ENCODE measurements around the gene SSTR5. TPM values are rescaled to one million over a fixed set of nuclear protein-coding genes. Genes with fewer than 3 reads are reported as not detected.

The SSTR5 gene
- total RNA-seq, 1 experiment from 2014 or later, result not detected

- Histone ChIP-seq H3K79me2 (ENCODE audit: low read depth) (no peaks in the 10 kb centered on the region), H3F3A (ENCODE audit: insufficient read depth, low read depth) (no peaks in the 10 kb centered on the region), H3K27me3 (ENCODE audit: insufficient read depth, low read depth) (peaks cover 86% of the 10 kb centered on the region), H3K36me3 (ENCODE audit: low read depth) (no peaks in the 10 kb centered on the region), H3K9me2 (ENCODE audit: insufficient read depth) (no peaks in the 10 kb centered on the region), H3K4me2 (no peak overlapping the region), H3K9me3 (ENCODE audit: insufficient read depth, low read depth) (no peaks in the 10 kb centered on the region), H4K20me1 (ENCODE audit: insufficient read depth) (no peaks in the 10 kb centered on the region; the same call in 1 of the 2 replicates), H3K4me3 (no peak overlapping the region), H2AFZ (no peak overlapping the region), H3K27ac (no peak overlapping the region), H3K4me1 (replicated peaks; ENCODE audit: insufficient read depth) (no peaks in the 10 kb centered on the region)
- CTCF ChIA-PET, result no interaction called here
- BruUV-seq (replicated peaks), result no TSS peak
- no peak for DNase-seq
- intact Hi-C loops (cut with micrococcal nuclease; ENCODE audit: unreplicated experiment), result no loop called here
- TF ChIP-seq EZH2 (IDR thresholded peaks at IDR 0.05; ENCODE audit: low read depth), result no peak
- TF ChIP-seq, protein P1, sequence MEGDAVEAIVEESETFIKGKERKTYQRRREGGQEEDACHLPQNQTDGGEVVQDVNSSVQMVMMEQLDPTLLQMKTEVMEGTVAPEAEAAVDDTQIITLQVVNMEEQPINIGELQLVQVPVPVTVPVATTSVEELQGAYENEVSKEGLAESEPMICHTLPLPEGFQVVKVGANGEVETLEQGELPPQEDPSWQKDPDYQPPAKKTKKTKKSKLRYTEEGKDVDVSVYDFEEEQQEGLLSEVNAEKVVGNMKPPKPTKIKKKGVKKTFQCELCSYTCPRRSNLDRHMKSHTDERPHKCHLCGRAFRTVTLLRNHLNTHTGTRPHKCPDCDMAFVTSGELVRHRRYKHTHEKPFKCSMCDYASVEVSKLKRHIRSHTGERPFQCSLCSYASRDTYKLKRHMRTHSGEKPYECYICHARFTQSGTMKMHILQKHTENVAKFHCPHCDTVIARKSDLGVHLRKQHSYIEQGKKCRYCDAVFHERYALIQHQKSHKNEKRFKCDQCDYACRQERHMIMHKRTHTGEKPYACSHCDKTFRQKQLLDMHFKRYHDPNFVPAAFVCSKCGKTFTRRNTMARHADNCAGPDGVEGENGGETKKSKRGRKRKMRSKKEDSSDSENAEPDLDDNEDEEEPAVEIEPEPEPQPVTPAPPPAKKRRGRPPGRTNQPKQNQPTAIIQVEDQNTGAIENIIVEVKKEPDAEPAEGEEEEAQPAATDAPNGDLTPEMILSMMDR (conservative IDR thresholded peaks at IDR 0.05), result no peak
- POLR2A ChIA-PET (ENCODE audit: unreplicated experiment), result no interaction called here
These were observed 40.1 kb downstream of the SSTR5 start for GRCh38 chr16:1112506-1113184.

GRCh38 chr16:1113489-1113888 is 40.9 kb downstream of the SSTR5 start:
- POLR2A ChIA-PET (ENCODE audit: unreplicated experiment), result no interaction called here
- H3K4me2 ChIP-seq, result no peak overlapping the region
- H4K20me1 ChIP-seq (ENCODE audit: insufficient read depth), result no peaks in the 10 kb centered on the region; the same call in 1 of the 2 replicates
- no peak overlapping the region for H3K27ac ChIP-seq
- no peak overlapping the region for H2AFZ ChIP-seq
- peaks cover 84% of the 10 kb centered on the region for H3K27me3 ChIP-seq (ENCODE audit: insufficient read depth, low read depth)
- intact Hi-C loops (cut with micrococcal nuclease; ENCODE audit: unreplicated experiment), result no loop called here
- no peaks in the 10 kb centered on the region for H3K4me1 ChIP-seq (replicated peaks; ENCODE audit: insufficient read depth)
- no peaks in the 10 kb centered on the region for H3K9me3 ChIP-seq (ENCODE audit: insufficient read depth, low read depth)
- no peaks in the 10 kb centered on the region for H3F3A ChIP-seq (ENCODE audit: insufficient read depth, low read depth)
- no peak for TF ChIP-seq EZH2 (IDR thresholded peaks at IDR 0.05; ENCODE audit: low read depth)
- TF ChIP-seq, protein P1 (conservative IDR thresholded peaks at IDR 0.05), result no peak
- no peaks in the 10 kb centered on the region for H3K9me2 ChIP-seq (ENCODE audit: insufficient read depth)
- H3K4me3 ChIP-seq, result no peak overlapping the region
- BruUV-seq (replicated peaks), result no TSS peak
- CTCF ChIA-PET, result no interaction called here
- H3K36me3 ChIP-seq (ENCODE audit: low read depth), result no peaks in the 10 kb centered on the region
- no peak for DNase-seq
- H3K79me2 ChIP-seq (ENCODE audit: low read depth), result no peaks in the 10 kb centered on the region

GRCh38 chr16:1113889-1114526 is 41.5 kb downstream of the SSTR5 start:
- no TSS peak for BruUV-seq (replicated peaks)
- intact Hi-C loops (cut with micrococcal nuclease; ENCODE audit: unreplicated experiment), result no loop called here
- Histone ChIP-seq H3K27me3 (ENCODE audit: insufficient read depth, low read depth) (peaks cover 84% of the 10 kb centered on the region), H3K9me2 (ENCODE audit: insufficient read depth) (no peaks in the 10 kb centered on the region), H3K4me3 (no peak overlapping the region), H3F3A (ENCODE audit: insufficient read depth, low read depth) (no peaks in the 10 kb centered on the region), H3K9me3 (ENCODE audit: insufficient read depth, low read depth) (no peaks in the 10 kb centered on the region), H3K27ac (no peak overlapping the region), H4K20me1 (ENCODE audit: insufficient read depth) (no peaks in the 10 kb centered on the region; the same call in 1 of the 2 replicates), H3K4me1 (replicated peaks; ENCODE audit: insufficient read depth) (no peaks in the 10 kb centered on the region), H3K79me2 (ENCODE audit: low read depth) (no peaks in the 10 kb centered on the region), H3K36me3 (ENCODE audit: low read depth) (no peaks in the 10 kb centered on the region), H2AFZ (no peak overlapping the region), H3K4me2 (no peak overlapping the region)
- POLR2A ChIA-PET (ENCODE audit: unreplicated experiment), result no interaction called here
- DNase-seq, result no peak
- TF ChIP-seq, protein P1 (conservative IDR thresholded peaks at IDR 0.05), result no peak
- TF ChIP-seq EZH2 (IDR thresholded peaks at IDR 0.05; ENCODE audit: low read depth), result no peak
- CTCF ChIA-PET, result no interaction called here
